Stomach (tissue), 4 donors: ENCODE measurements around the gene CXCL14.

Experiments used
- CTCF ChIP-seq, 7 experiments: fragments of 450-650 bp in 4 of 7; fragments of 200-600 bp in 3 of 7; sonication (generic) in 3 of 7; IDR thresholded peaks; one replicate each; pipeline ENCODE4 v1.5.1; 2016 to 2019; ENCODE audit warnings: antibody characterized with exemption in 7 of 7, control low read depth in 2 of 7, mild to moderate bottlenecking in 1 of 7
- EP300 ChIP-seq: sonication (generic); formaldehyde crosslinking; IDR thresholded peaks from one replicate; pipeline ENCODE4 v1.6.1; 2017; ENCODE audit warnings: antibody characterized with exemption
- POLR2A ChIP-seq, 4 donors: fragments of 450-650 bp; IDR thresholded peaks; one replicate each; pipeline ENCODE4 v1.6.1; 2016; ENCODE audit warnings: antibody characterized with exemption in 4 of 4, control low read depth in 2 of 4, mild to moderate bottlenecking in 1 of 4, moderate library complexity in 1 of 4
- POLR2AphosphoS5 ChIP-seq, 3 donors: sonication (generic); formaldehyde crosslinking; IDR thresholded peaks; one replicate each; pipeline ENCODE4 v1.6.1; 2016; ENCODE audit warnings: antibody characterized with exemption in 3 of 3

DNA sequence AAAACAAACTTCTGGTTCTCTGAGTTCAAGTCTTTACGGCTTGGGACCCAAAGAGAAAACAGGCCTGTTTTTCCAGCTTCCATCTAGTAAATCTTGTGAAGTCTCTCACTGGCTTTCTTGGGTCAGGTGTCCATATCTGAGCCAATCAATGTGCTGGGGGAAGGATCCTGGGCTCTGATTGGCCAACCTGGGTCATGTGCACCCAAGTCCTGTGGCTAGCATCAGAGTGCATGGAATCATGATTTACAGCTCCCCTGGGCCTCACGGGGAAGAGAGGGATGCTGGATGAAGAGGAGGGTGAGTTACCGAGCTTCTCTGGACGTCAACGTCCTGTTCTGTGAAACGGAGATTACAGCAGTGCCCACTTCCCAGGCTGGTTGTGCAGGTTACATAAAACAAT, 19.4 kb downstream of the CXCL14 start:
- TF ChIP-seq POLR2AphosphoS5 (IDR thresholded peaks at IDR 0.05) (no peak), CTCF (IDR thresholded peaks at IDR 0.05) (no peak), POLR2A (IDR thresholded peaks at IDR 0.05) (no peak), EP300 (no peak)
